Right ventricle myocardium inferior (tissue), 1 donor: ENCODE results near the gene TSPAN11. TPM values are rescaled to one million over a fixed set of nuclear protein-coding genes. Genes with fewer than 3 reads are reported as not detected.

Experiments used
- ATAC-seq: fragments of 200-7000 bp; cut with Tn5 transposase; one replicate; pipeline ENCODE4 v1.9.1; 2020; ENCODE audit warnings: mild to moderate bottlenecking, moderate library complexity
- DNase-seq: peaks from one replicate; pipeline ENCODE4 v3.0.0; 2021; ENCODE audit errors: missing footprints
- intact Hi-C: fragments of 100-400 bp; cut with DNase I; formaldehyde crosslinking; loops from one replicate; pipeline ENCODE4 v1.11.0; 2022
- total RNA-seq: library from RNA; stranded (reverse); fragmentation: NEBNext Ultra II Directional; extraction: Animal tissue kit (Norgen Biotek cat#: 25700); gene quantifications from one replicate; pipeline ENCODE4 v1.2.1, GENCODE V29; 2021
- donor health status: DM: no; HTN: yes; CAD: no; lungs with severe emphysema.

Gene TSPAN11
- total RNA-seq, 1 donor from 2014 or later = 1.5 TPM

- ATAC-seq (no peak), DNase-seq (no peak)
- intact Hi-C loops = no loop called here
Observed at GRCh38 chr12:30990316-30990715, 63.8 kb downstream of the TSPAN11 start.

GRCh38 chr12:30990776-30991175 lies 64.2 kb downstream of the TSPAN11 start:
- DNase-seq = no peak
- intact Hi-C loops = no loop called here

GRCh38 chr12:30991466-30991865 lies 64.9 kb downstream of the TSPAN11 start:
- no peak for DNase-seq
- ATAC-seq = no peak
- intact Hi-C loops = no loop called here

More at GRCh38 chr12:30990776-30991175, 64.2 kb downstream of the TSPAN11 start:
- no peak for ATAC-seq

GRCh38 chr12:30992381-30992780 lies 65.8 kb downstream of the TSPAN11 start:
- ATAC-seq = no peak
- DNase-seq = no peak
- intact Hi-C loops = no loop called here

GRCh38 chr12:30993766-30994165 lies 67.2 kb downstream of the TSPAN11 start:
- DNase-seq = no peak
- intact Hi-C loops = no loop called here
- no peak for ATAC-seq

DNA sequence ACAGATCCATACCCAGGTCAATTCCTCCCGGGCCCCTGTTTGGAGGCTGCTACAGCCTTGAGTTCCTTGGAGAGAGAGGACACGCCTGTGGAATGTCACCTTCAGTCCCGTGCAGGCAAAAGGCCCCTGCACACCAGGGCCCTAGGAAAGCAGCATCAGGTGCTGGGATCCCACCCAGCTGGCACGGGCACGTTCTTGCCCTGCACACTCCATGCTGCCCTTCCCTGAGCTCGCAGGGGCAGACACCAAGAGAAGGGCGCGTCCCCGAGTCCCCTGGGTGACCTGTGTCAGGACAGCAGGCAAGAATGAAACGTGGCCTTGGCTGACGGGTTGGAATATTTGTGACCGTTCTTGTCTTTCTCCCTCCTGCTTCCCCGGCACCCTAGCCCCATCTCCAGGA lies 67.7 kb downstream of the TSPAN11 start:
- ATAC-seq (peak; percentile 51), DNase-seq (no peak)
- intact Hi-C loops = no loop called here

DNA sequence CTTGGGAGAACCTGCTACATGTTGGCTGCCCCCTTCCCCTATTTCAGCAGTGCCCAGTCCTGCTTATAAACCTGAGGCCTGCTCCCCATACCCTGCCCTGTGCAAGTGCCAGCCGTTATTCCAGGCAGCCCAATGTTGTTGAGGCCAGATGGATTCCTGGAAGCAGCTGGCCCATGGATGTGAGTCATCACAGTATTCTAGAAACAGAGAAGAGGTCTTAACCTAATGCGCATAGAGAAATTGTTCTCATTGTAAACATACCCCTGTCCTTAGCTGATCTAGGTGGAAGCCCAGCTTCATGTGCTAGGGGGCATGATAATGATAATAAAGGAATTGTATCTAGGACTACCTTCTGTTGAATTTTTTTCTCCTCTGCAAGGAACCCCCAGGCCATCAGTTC lies 69.7 kb downstream of the TSPAN11 start:
- intact Hi-C loops = no loop called here
- ATAC-seq (no peak), DNase-seq (no peak)

GRCh38 chr12:30996752-30997151 lies 70.2 kb downstream of the TSPAN11 start:
- ATAC-seq (no peak), DNase-seq (no peak)
- intact Hi-C loops = no loop called here

GRCh38 chr12:30997685-30998440 lies 71.3 kb downstream of the TSPAN11 start:
- DNase-seq (no peak), ATAC-seq (no peak)
- intact Hi-C loops = no loop called here

DNA sequence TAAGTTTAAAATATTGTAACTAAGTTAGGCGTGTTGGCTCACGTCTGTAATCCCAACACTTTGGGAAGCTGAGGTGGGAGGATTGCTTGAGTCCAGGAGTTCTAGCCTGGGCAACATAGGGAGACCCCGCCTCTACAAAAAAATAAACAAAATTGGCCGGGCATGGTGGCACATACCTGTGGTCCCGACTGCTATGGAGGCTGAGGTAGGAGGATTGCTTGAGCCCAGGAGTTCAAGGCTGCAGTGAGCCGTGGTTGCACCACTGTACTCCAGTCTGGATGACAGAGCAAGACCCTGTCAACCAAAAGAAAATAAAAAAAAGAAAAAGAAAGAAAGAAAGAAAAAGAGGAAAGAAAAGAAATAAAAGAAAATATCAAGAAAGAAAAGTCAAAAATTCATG lies 72.5 kb downstream of the TSPAN11 start:
- intact Hi-C loops = no loop called here
- DNase-seq (no peak), ATAC-seq (no peak)

DNA sequence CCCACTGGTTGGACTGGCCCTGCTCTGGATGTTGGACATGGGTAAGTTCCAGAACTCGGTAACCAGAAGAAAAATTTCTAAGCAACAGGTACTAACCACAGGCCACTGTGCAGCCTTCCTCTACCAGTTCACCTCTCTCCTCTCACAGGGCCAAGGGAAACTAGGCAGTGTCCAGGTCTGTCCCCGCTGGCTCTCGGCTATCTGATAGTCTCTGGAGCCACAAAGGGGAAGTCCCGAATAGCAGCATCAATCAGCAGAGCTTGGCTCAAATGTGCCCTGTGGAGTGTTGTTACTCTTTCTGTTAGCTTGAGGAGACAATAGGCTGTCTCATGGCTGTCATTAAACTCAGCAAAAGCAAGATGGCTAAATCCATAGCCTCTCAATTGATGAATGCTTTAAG lies 73.2 kb downstream of the TSPAN11 start:
- ATAC-seq (no peak), DNase-seq (no peak)
- intact Hi-C loops = no loop called here

- DNase-seq = no peak
- intact Hi-C loops = no loop called here
- no peak for ATAC-seq
Observed at GRCh38 chr12:31000751-31001150, 74.2 kb downstream of the TSPAN11 start.

DNA sequence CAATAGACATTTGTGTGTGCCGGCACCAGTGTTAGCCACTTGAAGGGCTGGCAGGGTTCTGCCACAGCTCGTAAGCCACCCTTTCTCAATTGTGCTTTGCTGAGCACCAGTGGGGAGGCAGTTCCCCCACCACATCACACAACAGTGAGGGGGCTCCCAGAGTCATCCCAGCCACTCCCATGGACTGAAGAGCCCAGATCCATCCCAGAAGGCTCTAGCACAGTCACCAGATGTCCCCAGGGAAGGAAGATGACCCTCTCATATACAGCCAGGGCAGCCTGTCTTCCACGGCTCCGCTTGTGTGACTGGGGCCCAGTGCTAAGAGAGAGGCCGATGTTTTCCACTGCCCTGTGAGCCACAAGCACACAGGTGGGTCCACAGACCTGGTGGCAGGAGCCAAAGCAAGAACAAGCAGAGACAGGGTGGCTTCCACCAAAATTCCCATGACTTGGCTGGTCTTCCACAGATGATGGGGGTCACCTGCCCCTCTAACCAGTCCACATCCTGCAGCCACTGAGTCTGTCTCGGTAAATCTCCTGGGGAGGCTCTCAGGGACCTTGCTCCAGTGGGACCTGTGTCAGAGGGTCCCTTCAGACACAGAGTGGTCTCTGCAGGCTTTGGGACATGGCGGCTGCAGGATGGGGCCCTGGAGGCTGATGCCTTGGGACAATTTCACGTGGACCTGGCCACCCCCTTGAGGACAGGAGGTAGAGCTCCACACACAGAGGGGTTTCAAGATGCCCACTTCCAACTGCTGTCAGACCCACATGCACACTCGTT lies 75.2 kb downstream of the TSPAN11 start:
- intact Hi-C loops = no loop called here

GRCh38 chr12:31002361-31002725 lies 75.8 kb downstream of the TSPAN11 start:
- intact Hi-C loops = no loop called here
- no peak for ATAC-seq
- no peak for DNase-seq

More for the DNA sequence above, 75.2 kb downstream of the TSPAN11 start:
- ATAC-seq = no peak
- no peak for DNase-seq

- DNase-seq = no peak
- no peak for ATAC-seq
- intact Hi-C loops = no loop called here
Observed at GRCh38 chr12:31002999-31003398, 76.5 kb downstream of the TSPAN11 start.

DNA sequence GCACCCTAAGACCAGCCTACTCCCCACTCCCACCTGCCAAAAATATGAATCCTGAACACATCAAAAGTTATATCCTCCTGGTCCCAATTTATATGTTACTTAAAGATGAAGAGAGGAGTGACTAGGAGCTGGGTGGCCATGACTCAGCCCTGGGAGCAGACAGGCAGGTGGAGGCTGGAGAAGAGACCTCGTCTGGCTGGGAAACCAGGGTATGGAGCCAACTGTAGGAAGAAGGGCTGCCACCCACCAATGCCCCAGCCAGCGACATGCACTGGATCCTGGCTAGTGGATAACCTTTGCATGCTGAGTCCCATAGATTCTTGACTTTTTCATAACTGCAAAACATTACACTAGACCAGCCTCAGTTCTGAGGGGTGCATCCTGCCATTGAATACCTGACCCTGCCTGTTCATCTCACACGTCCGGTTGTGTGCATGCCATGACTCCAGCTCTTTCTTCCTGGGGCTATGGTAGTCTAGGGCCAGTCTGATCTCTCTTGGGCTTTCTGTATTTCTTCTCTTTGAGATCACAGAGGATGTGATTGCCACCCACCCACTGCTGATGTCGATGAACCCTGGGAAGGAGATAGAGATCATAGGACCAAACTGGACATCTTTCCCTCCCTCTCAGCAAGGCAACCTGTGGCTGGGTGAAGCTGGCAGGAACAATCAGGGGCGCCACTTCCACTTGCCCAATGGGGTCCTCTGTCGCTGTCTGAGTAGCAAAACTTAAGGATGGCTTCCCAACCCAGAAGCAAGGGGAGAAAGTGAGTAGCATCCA lies 77.5 kb downstream of the TSPAN11 start:
- ATAC-seq (no peak), DNase-seq (no peak)
- intact Hi-C loops = no loop called here

- ATAC-seq (no peak), DNase-seq (no peak)
- intact Hi-C loops = no loop called here
Observed at GRCh38 chr12:31004666-31005065, 78.1 kb downstream of the TSPAN11 start.

GRCh38 chr12:31005256-31005943 lies 78.9 kb downstream of the TSPAN11 start:
- DNase-seq (no peak), ATAC-seq (no peak)
- intact Hi-C loops = no loop called here

DNA sequence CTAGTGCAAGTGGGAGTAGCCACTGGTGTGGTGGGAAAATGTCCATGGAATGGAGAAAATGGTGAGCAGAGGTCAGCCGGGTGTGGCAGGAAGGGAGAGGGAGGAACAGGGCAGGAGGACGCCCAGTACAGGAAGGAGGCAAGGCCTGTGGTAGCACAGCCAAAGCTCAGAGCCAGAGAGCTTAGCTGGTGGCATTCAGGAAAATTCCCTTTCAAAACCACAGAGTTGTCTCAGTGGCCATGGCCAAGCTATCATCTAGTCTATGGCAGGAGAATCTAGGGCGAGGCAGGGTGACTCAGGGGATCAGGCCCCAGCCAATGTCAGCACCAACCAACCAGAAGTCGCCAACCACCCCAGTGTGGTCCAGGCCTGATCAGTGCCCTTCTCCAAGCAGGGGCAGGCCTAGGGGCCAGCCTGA lies 79.4 kb downstream of the TSPAN11 start:
- no peak for ATAC-seq
- no peak for DNase-seq

More for the DNA sequence above, 79.4 kb downstream of the TSPAN11 start:
- intact Hi-C loops = no loop called here
